Bronchial epithelial cell (primary cell): ENCODE results near the gene GJA3. TPM values are rescaled to one million over a fixed set of nuclear protein-coding genes. Genes with fewer than 3 reads are reported as not detected.

Experiments used
- DNase-seq: peaks from one replicate; pipeline ENCODE4 v3.0.0-alpha.2; 2010; ENCODE audit warnings: low read depth
- FAIRE-seq: peaks from 2 replicates; lab custom pipeline; 2011; peaks lifted over from hg19 to GRCh38; lab: Jason Lieb, UNC
- H3K27me3 ChIP-seq: 2 replicates; pipeline ENCODE4 v1.5.1; 2011; ENCODE audit warnings: low read length; ENCODE audit not compliant: control insufficient read depth, insufficient read depth
- H3K36me3 ChIP-seq: 2 replicates; pipeline ENCODE4 v1.5.1; 2011; ENCODE audit warnings: low read length; ENCODE audit not compliant: control insufficient read depth, insufficient read depth
- H3K4me3 ChIP-seq: 2 replicates; pipeline ENCODE4 v1.5.1; 2011; ENCODE audit warnings: mild to moderate bottlenecking, low read depth, low read length, control low read depth
- CTCF ChIP-seq: IDR thresholded peaks from 2 replicates; pipeline ENCODE4 v1.5.1; 2011; ENCODE audit warnings: mild to moderate bottlenecking, moderate library complexity, low read length, control low read depth, inconsistent platforms; ENCODE audit not compliant: insufficient read depth, severe bottlenecking
- total RNA-seq: library from RNA; depleted of rRNA; stranded (reverse); fragments of >200 nt; gene quantifications from 2 replicates; pipeline ENCODE4 v1.2.1, GENCODE V29; 2014

Gene GJA3
- total RNA-seq, 1 donor from 2014 or later, result 0.26 TPM

GRCh38 chr13:20186771-20187170 lies 25.9 kb upstream of the GJA3 start:
- Histone ChIP-seq H3K4me3 (no peak overlapping the region), H3K36me3 (peaks cover 11% of the 10 kb centered on the region), H3K27me3 (no peaks in the 10 kb centered on the region)
- no peak for TF ChIP-seq CTCF
- no peak for FAIRE-seq
- no peak for DNase-seq

- no peak for TF ChIP-seq CTCF
- Histone ChIP-seq H3K27me3 (no peaks in the 10 kb centered on the region), H3K4me3 (no peak overlapping the region), H3K36me3 (peaks cover 11% of the 10 kb centered on the region)
- no peak for FAIRE-seq
- no peak for DNase-seq
Measured at GRCh38 chr13:20185366-20186056, 24.7 kb upstream of the GJA3 start.

GRCh38 chr13:20182231-20182846 lies 21.5 kb upstream of the GJA3 start:
- peak; percentile 85 for TF ChIP-seq CTCF
- H3K36me3 ChIP-seq, result no peaks in the 10 kb centered on the region
- H3K4me3 ChIP-seq, result no peak overlapping the region
- peak; percentile 70 for DNase-seq
- peak; percentile 79 for FAIRE-seq
- no peaks in the 10 kb centered on the region for H3K27me3 ChIP-seq

- Histone ChIP-seq H3K4me3 (no peak overlapping the region), H3K27me3 (no peaks in the 10 kb centered on the region), H3K36me3 (no peaks in the 10 kb centered on the region)
- no peak for FAIRE-seq
- TF ChIP-seq CTCF, result no peak
- DNase-seq, result no peak
Measured at GRCh38 chr13:20181188-20181587, 20.3 kb upstream of the GJA3 start.

GRCh38 chr13:20178156-20178555 lies 17.3 kb upstream of the GJA3 start:
- DNase-seq (no peak), FAIRE-seq (no peak)
- TF ChIP-seq CTCF, result no peak
- Histone ChIP-seq H3K4me3 (no peak overlapping the region), H3K36me3 (no peaks in the 10 kb centered on the region), H3K27me3 (no peaks in the 10 kb centered on the region)
